ENCODE results near the gene CHERP. TPM values are rescaled to one million over a fixed set of nuclear protein-coding genes. Genes with fewer than 3 reads are reported as not detected.

Gene CHERP
- total and polyA plus RNA-seq, 2 of the 13 experiments (the other 11 are each of a cell fraction or from before 2014, with no cell fraction given), result 4.3 to 5.4 TPM

- TF ChIP-seq ATF3 (CRISPR knock-in tag; IDR thresholded peaks at IDR 0.05) (no peak), ZNF274 (CRISPR knock-in tag; IDR thresholded peaks at IDR 0.05) (0 out of 2 replicates have a peak, but pooled peaks have one; percentile 13), HNRNPL (IDR thresholded peaks at IDR 0.05; ENCODE audit: low read depth, low read length) (no peak), TAF15 (IDR thresholded peaks at IDR 0.05; ENCODE audit: low read depth, low read length, poor library complexity, severe bottlenecking) (no peak), ZNF431 (CRISPR knock-in tag; IDR thresholded peaks at IDR 0.05; ENCODE audit: borderline replicate concordance, low read depth) (no peak), ISL2 (CRISPR knock-in tag; IDR thresholded peaks at IDR 0.05) (no peak), MIXL1 (CRISPR knock-in tag; IDR thresholded peaks at IDR 0.05) (no peak), NCOA5 (CRISPR knock-in tag; IDR thresholded peaks at IDR 0.05) (no peak), TGIF2 (CRISPR knock-in tag; IDR thresholded peaks at IDR 0.05) (0 out of 2 replicates have a peak, but pooled peaks have one; percentile 34), SKI (IDR thresholded peaks at IDR 0.05; ENCODE audit: partially characterized antibody) (no peak), NFAT5 (CRISPR knock-in tag; IDR thresholded peaks at IDR 0.05) (0 out of 2 replicates have a peak, but pooled peaks have one; percentile 24), ZNF724P (CRISPR knock-in tag; IDR thresholded peaks at IDR 0.05; ENCODE audit: borderline replicate concordance) (0 out of 2 replicates have a peak, but pooled peaks have one; percentile 22), XRCC5 (optimal IDR thresholded peaks at IDR 0.05; ENCODE audit: low read length) (no peak), ZBTB4 (CRISPR knock-in tag; IDR thresholded peaks at IDR 0.05; ENCODE audit: borderline replicate concordance) (0 out of 2 replicates have a peak, but pooled peaks have one; percentile 1), SMAD9 (CRISPR knock-in tag; IDR thresholded peaks at IDR 0.05) (no peak), ZNF598 (CRISPR knock-in tag; IDR thresholded peaks at IDR 0.05; ENCODE audit: borderline replicate concordance) (0 out of 2 replicates have a peak, but pooled peaks have one; percentile 0), DRAP1 (CRISPR knock-in tag; IDR thresholded peaks at IDR 0.05) (no peak), YEATS2 (CRISPR knock-in tag; IDR thresholded peaks at IDR 0.05; ENCODE audit: borderline replicate concordance) (no peak), ZNF503 (CRISPR knock-in tag; IDR thresholded peaks at IDR 0.05) (no peak), ZNF879 (CRISPR knock-in tag; IDR thresholded peaks at IDR 0.05) (no peak)
Observed at GRCh38 chr19:16571822-16572331, 29.6 kb upstream of the CHERP start (continued).

All from HepG2 (cell line).